ENCODE data around the gene LRRC18.

DNA sequence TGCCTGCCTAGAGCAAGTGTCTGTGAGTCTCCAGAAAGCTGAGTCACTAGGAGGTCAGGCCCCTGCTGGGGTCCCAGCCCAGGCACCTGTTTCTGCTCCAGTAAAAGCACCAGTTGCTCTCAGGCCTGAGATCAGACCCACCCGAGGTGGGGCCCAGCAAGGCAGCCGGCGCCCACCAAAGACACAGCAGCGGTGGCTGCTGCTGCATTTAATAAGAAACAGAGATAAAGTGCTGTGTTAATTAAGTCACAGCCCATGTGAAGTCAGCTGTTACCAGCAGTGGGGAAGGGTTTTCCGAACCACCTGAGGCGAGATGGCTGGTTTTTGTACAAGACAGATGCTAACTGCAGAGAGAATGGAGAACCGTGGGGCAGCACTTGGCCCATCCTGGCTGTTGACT, 12.1 kb upstream of the LRRC18 start:
- TF ChIP-seq CTCF (IDR thresholded peaks at IDR 0.05) (no peak), POLR2A (IDR thresholded peaks at IDR 0.05) (no peak)

Data from uterus (tissue), 2 donors.